Endometrial microvascular endothelial cells (primary cell): ENCODE data around the gene ZNF768. TPM values are rescaled to one million over a fixed set of nuclear protein-coding genes. Genes with fewer than 3 reads are reported as not detected.
"Not testable (repeated sequence)": the region's sequence is repeated elsewhere in the genome, so short reads cannot be mapped to it uniquely, and the experiment has no call there.

ENCODE experiments used
- in situ Hi-C: cut with HindIII; loops from 2 replicates; pipeline ENCODE4 v1.10.0; 2017; ENCODE audit warnings: low sequenced_read_pairs, low pct_unique_long_range_greater_than_20kb; ENCODE audit errors: inconsistent ontology term
- total RNA-seq: library from RNA; depleted of rRNA; stranded (reverse); fragments of >200 nt; gene quantifications from one replicate; pipeline ENCODE4 v1.2.3, GENCODE V29; 2015; ENCODE audit errors: inconsistent ontology term

ZNF768 gene
- total RNA-seq, 1 donor from 2014 or later = 25.5 TPM

- in situ Hi-C loops = no loop called here
Observed at GRCh38 chr16:30535777-30536190, 9.4 kb upstream of the ZNF768 start.

GRCh38 chr16:30535106-30535776 is 8.9 kb upstream of the ZNF768 start:
- in situ Hi-C loops = no loop called here

- in situ Hi-C loops = no loop called here
Observed at GRCh38 chr16:30534368-30535105, 8.2 kb upstream of the ZNF768 start, which contains the start of gene ZNF747. TSS of gene ZNF747 (minus strand) at chr16:30534858. CDS start at chr16:30534679, 179 bp downstream.

- in situ Hi-C loops = no loop called here
Observed at GRCh38 chr16:30533748-30534367, 7.5 kb upstream of the ZNF768 start.

- in situ Hi-C loops = no loop called here
Observed at GRCh38 chr16:30533146-30533522, 6.8 kb upstream of the ZNF768 start.

GRCh38 chr16:30532285-30533145 is 6.1 kb upstream of the ZNF768 start:
- in situ Hi-C loops = no loop called here

- in situ Hi-C loops = no loop called here
Observed at GRCh38 chr16:30530163-30531037, 4.0 kb upstream of the ZNF768 start.

GRCh38 chr16:30528799-30529457 is 2.6 kb upstream of the ZNF768 start:
- in situ Hi-C loops = no loop called here

GRCh38 chr16:30527635-30528178 is 1.3 kb upstream of the ZNF768 start:
- in situ Hi-C loops = no loop called here

- in situ Hi-C loops = no loop called here
Observed at GRCh38 chr16:30526823-30527634, 663 bp upstream of the ZNF768 start.

GRCh38 chr16:30525844-30526136 is 576 bp downstream of the ZNF768 start:
- in situ Hi-C loops = no loop called here

- in situ Hi-C loops = no loop called here
Observed at GRCh38 chr16:30524575-30525568, 1.5 kb downstream of the ZNF768 start.

- in situ Hi-C loops = no loop called here
Observed at GRCh38 chr16:30523768-30524574, 2.4 kb downstream of the ZNF768 start.

GRCh38 chr16:30522702-30523463 is 3.5 kb downstream of the ZNF768 start:
- in situ Hi-C loops = not testable (repeated sequence)
